ENCODE data around the gene CLCA2. TPM values are rescaled to one million over a fixed set of nuclear protein-coding genes. Genes with fewer than 3 reads are reported as not detected.

CLCA2 gene
- total RNA-seq, 4 donors from 2014 or later: 0.19 to 38.3 (median 1.7) TPM; not detected in 1

DNA sequence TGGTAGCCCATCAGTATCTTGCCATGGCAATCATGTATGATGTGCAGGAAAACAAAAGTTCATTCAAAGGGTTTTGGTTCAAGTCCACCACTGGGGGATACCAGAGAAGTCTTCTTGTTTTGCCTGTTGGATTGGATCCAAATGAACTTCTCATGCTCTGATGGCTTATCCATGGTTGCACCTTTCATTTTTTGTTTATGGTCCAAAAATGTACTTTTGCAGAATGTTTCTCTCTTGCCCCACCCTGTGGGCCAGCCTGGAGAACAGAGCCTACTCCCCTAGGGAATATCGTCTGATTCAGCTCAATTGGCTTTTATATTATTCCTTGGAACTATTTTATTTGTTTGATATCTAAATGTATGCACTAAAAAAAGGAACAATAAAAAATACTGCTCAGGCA, 24.7 kb downstream of the CLCA2 start:
- Histone ChIP-seq H3K27me3 (no peaks in the 10 kb centered on the region), H3K36me3 (no peaks in the 10 kb centered on the region), H3K27ac (no peak overlapping the region), H3K4me1 (no peaks in the 10 kb centered on the region), H3K4me3 (no peak overlapping the region), H3K9me3 (no peaks in the 10 kb centered on the region)
- no peak for TF ChIP-seq EP300 (IDR thresholded peaks at IDR 0.05)
- no peak for TF ChIP-seq POLR2AphosphoS5 (IDR thresholded peaks at IDR 0.05)
- no peak for TF ChIP-seq POLR2A (IDR thresholded peaks at IDR 0.05)
- TF ChIP-seq, protein P1, sequence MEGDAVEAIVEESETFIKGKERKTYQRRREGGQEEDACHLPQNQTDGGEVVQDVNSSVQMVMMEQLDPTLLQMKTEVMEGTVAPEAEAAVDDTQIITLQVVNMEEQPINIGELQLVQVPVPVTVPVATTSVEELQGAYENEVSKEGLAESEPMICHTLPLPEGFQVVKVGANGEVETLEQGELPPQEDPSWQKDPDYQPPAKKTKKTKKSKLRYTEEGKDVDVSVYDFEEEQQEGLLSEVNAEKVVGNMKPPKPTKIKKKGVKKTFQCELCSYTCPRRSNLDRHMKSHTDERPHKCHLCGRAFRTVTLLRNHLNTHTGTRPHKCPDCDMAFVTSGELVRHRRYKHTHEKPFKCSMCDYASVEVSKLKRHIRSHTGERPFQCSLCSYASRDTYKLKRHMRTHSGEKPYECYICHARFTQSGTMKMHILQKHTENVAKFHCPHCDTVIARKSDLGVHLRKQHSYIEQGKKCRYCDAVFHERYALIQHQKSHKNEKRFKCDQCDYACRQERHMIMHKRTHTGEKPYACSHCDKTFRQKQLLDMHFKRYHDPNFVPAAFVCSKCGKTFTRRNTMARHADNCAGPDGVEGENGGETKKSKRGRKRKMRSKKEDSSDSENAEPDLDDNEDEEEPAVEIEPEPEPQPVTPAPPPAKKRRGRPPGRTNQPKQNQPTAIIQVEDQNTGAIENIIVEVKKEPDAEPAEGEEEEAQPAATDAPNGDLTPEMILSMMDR (IDR thresholded peaks at IDR 0.05): no peak
- 69 to 81% methylated on average over 1 of the region's 1 CpG for WGBS, 2 donors (ENCODE audit: low coverage in 1 of 2)
- ATAC-seq: no peak

DNA sequence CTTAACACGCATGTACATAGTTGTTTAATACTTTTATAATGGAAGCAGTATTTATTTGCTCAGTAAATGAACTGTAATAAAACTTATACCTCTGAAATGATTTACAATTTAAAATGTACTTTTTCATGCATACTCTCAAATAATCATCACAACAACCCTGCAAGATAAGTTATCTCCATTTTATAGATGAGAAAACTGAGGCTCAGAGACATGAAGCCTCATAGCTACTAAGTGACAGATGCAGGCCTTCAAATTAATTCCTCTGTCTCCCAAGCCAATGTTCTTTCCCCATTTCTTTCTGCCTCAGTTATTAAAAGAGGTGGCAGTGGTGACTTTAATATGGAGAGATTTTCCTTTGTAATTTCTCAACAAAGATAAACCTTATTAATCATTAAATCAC, 25.1 kb downstream of the CLCA2 start:
- Histone ChIP-seq H3K36me3 (no peaks in the 10 kb centered on the region), H3K27ac (no peak overlapping the region), H3K4me3 (no peak overlapping the region), H3K27me3 (no peaks in the 10 kb centered on the region), H3K9me3 (no peaks in the 10 kb centered on the region), H3K4me1 (no peaks in the 10 kb centered on the region)
- ATAC-seq: no peak
- WGBS, 2 donors (ENCODE audit: low coverage in 1 of 2): 100% methylated on average over 1 of the region's 1 CpG
- TF ChIP-seq POLR2AphosphoS5 (IDR thresholded peaks at IDR 0.05): no peak
- TF ChIP-seq, protein P1 (IDR thresholded peaks at IDR 0.05): no peak
- no peak for TF ChIP-seq POLR2A (IDR thresholded peaks at IDR 0.05)
- no peak for TF ChIP-seq EP300 (IDR thresholded peaks at IDR 0.05)

DNA sequence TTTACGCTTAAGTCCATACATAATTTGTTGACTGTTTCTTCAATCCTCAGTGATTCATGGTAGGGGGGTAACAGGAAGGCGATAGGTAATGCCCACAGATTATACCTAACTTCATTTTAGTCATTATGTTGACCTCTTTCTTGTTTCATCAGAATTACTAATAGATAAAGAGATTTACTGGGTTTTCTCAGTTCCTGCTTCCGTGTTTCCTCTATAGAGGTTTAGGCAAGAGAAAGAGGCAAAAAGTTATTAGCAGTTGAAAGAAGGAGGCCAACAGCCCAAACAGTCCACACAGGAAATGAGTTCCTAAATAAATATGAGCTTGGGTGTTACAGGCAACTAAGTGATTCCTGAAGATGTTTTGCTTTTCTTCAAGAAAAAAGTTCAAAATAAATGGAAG, 26.9 kb downstream of the CLCA2 start:
- WGBS, 2 donors (ENCODE audit: low coverage in 1 of 2): 58 to 64% methylated on average over 3 of the region's 3 CpGs

DNA sequence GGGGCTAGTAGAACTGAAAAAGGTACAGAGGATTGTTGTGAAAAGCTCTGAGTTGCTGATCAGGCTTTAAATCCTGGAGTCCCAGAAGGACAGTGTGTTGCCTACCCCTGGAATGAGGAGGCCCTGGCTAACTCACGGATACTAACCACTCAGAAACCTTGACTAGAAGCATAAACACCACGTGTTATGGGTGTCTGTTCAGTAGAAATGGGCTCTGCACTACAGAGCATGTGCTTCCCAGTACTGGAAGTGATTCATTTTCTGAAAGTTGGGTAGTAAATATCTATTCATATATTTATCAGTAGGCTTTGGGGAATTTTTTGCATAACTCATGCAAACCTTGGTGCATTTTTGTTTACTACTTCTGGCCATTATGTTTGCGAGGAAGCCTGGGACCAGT, 29.7 kb downstream of the CLCA2 start:
- Histone ChIP-seq H3K4me1 (no peaks in the 10 kb centered on the region), H3K27ac (no peak overlapping the region), H3K4me3 (no peak overlapping the region), H3K27me3 (no peaks in the 10 kb centered on the region), H3K36me3 (no peaks in the 10 kb centered on the region), H3K9me3 (no peaks in the 10 kb centered on the region)
- ATAC-seq: no peak
- TF ChIP-seq POLR2A (IDR thresholded peaks at IDR 0.05): no peak
- TF ChIP-seq EP300 (IDR thresholded peaks at IDR 0.05): no peak
- WGBS, 2 donors (ENCODE audit: low coverage in 1 of 2): 66 to 78% methylated on average over 3 of the region's 3 CpGs

More for the DNA sequence above, 26.9 kb downstream of the CLCA2 start:
- Histone ChIP-seq H3K27me3 (no peaks in the 10 kb centered on the region), H3K4me3 (no peak overlapping the region), H3K36me3 (no peaks in the 10 kb centered on the region), H3K4me1 (no peaks in the 10 kb centered on the region), H3K27ac (no peak overlapping the region), H3K9me3 (no peaks in the 10 kb centered on the region)
- TF ChIP-seq EP300 (IDR thresholded peaks at IDR 0.05): no peak
- TF ChIP-seq POLR2AphosphoS5 (IDR thresholded peaks at IDR 0.05): no peak
- no peak for TF ChIP-seq POLR2A (IDR thresholded peaks at IDR 0.05)
- TF ChIP-seq, protein P1 (IDR thresholded peaks at IDR 0.05): no peak
- no peak for ATAC-seq

DNA sequence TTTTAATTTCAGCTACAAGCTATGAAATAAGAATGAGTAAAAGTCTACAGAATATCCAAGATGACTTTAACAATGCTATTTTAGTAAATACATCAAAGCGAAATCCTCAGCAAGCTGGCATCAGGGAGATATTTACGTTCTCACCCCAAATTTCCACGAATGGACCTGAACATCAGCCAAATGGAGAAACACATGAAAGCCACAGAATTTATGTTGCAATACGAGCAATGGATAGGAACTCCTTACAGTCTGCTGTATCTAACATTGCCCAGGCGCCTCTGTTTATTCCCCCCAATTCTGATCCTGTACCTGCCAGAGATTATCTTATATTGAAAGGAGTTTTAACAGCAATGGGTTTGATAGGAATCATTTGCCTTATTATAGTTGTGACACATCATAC, 31.1 kb downstream of the CLCA2 start:
- WGBS, 2 donors (ENCODE audit: low coverage in 1 of 2): 62 to 84% methylated on average over 5 of the region's 5 CpGs
- H3K27ac ChIP-seq: no peak overlapping the region
- no peaks in the 10 kb centered on the region for H3K9me3 ChIP-seq
- no peak overlapping the region for H3K4me3 ChIP-seq
- no peaks in the 10 kb centered on the region for H3K4me1 ChIP-seq
- H3K36me3 ChIP-seq: no peaks in the 10 kb centered on the region
- no peak for ATAC-seq
- no peaks in the 10 kb centered on the region for H3K27me3 ChIP-seq
- TF ChIP-seq, protein P1 (IDR thresholded peaks at IDR 0.05): no peak
- TF ChIP-seq POLR2A (IDR thresholded peaks at IDR 0.05) (no peak), POLR2AphosphoS5 (IDR thresholded peaks at IDR 0.05) (no peak), EP300 (IDR thresholded peaks at IDR 0.05) (no peak)

Data from gastroesophageal sphincter (tissue), 4 donors.